SJSA1 (cell line): Measurements from ENCODE around the gene TRUB1. TPM values are rescaled to one million over a fixed set of nuclear protein-coding genes. Genes with fewer than 3 reads are reported as not detected.

Experiments
- DNase-seq, 2 experiments: peaks; one replicate each; pipeline ENCODE4 v3.0.0-alpha.2; 2015 to 2020; ENCODE audit warnings: low spot score in 2 of 2, low read depth in 1 of 2
- H3K27ac ChIP-seq: fragments of 250-450 bp; sonication (Bioruptor Pico); 2 replicates; pipeline ENCODE4 v1.5.1; 2020; ENCODE audit warnings: mild to moderate bottlenecking, moderate library complexity
- H3K27me3 ChIP-seq: fragments of 250-450 bp; sonication (Bioruptor Pico); replicated peaks from 2 replicates; pipeline ENCODE4 v1.5.1; 2020; ENCODE audit warnings: mild to moderate bottlenecking, moderate library complexity
- H3K36me3 ChIP-seq: fragments of 250-450 bp; sonication (Bioruptor Pico); 2 replicates; pipeline ENCODE4 v1.5.1; 2020; ENCODE audit warnings: mild to moderate bottlenecking
- H3K4me1 ChIP-seq: fragments of 250-450 bp; sonication (Bioruptor Pico); replicated peaks from 2 replicates; pipeline ENCODE4 v1.6.1; 2021; ENCODE audit warnings: mild to moderate bottlenecking
- H3K4me3 ChIP-seq: fragments of 250-450 bp; sonication (Bioruptor Pico); 2 replicates; pipeline ENCODE4 v1.5.1; 2020; ENCODE audit warnings: mild to moderate bottlenecking
- H3K9me3 ChIP-seq: fragments of 250-450 bp; sonication (Bioruptor Pico); replicated peaks from 2 replicates; pipeline ENCODE4 v1.5.1; 2020; ENCODE audit warnings: mild to moderate bottlenecking
- total RNA-seq: library from RNA; depleted of rRNA; stranded (reverse); fragments of >200 nt; shearing (Covaris generic); gene quantifications from 2 replicates; pipeline ENCODE4 v1.2.3, GENCODE V29; 2014

The TRUB1 gene
- total RNA-seq, 1 experiment from 2014 or later: 55.9 TPM

GRCh38 chr10:114973306-114973705 lies 35.3 kb downstream of the TRUB1 start:
- Histone ChIP-seq H3K27ac (no peak overlapping the region), H3K27me3 (no peaks in the 10 kb centered on the region), H3K9me3 (no peaks in the 10 kb centered on the region), H3K4me1 (peaks cover 9% of the 10 kb centered on the region; the same call in 1 of the 2 replicates), H3K36me3 (peaks cover 12% of the 10 kb centered on the region; the same call in 1 of the 2 replicates), H3K4me3 (no peak overlapping the region)
- no peak for DNase-seq

- DNase-seq: no peak
- H3K9me3 ChIP-seq: no peaks in the 10 kb centered on the region
- H3K27ac ChIP-seq: no peak overlapping the region
- no peak overlapping the region for H3K4me3 ChIP-seq
- no peaks in the 10 kb centered on the region for H3K27me3 ChIP-seq
- peaks cover 12% of the 10 kb centered on the region; the same call in 1 of the 2 replicates for H3K36me3 ChIP-seq
- H3K4me1 ChIP-seq: peaks cover 9% of the 10 kb centered on the region; the same call in 1 of the 2 replicates
Observed at GRCh38 chr10:114973997-114974396, 36.0 kb downstream of the TRUB1 start.

- Histone ChIP-seq H3K27me3 (no peaks in the 10 kb centered on the region), H3K4me1 (peaks cover 9% of the 10 kb centered on the region; the same call in 1 of the 2 replicates), H3K4me3 (no peak overlapping the region), H3K27ac (no peak overlapping the region), H3K9me3 (no peaks in the 10 kb centered on the region), H3K36me3 (peaks cover 12% of the 10 kb centered on the region; the same call in 1 of the 2 replicates)
- no peak for DNase-seq
Observed at GRCh38 chr10:114974625-114975024, 36.6 kb downstream of the TRUB1 start.

GRCh38 chr10:114975091-114975490 lies 37.1 kb downstream of the TRUB1 start:
- no peak for DNase-seq
- Histone ChIP-seq H3K27me3 (no peaks in the 10 kb centered on the region), H3K4me1 (peaks cover 9% of the 10 kb centered on the region; the same call in 1 of the 2 replicates), H3K4me3 (no peak overlapping the region), H3K9me3 (no peaks in the 10 kb centered on the region), H3K27ac (no peak overlapping the region), H3K36me3 (peaks cover 12% of the 10 kb centered on the region; the same call in 1 of the 2 replicates)

DNA sequence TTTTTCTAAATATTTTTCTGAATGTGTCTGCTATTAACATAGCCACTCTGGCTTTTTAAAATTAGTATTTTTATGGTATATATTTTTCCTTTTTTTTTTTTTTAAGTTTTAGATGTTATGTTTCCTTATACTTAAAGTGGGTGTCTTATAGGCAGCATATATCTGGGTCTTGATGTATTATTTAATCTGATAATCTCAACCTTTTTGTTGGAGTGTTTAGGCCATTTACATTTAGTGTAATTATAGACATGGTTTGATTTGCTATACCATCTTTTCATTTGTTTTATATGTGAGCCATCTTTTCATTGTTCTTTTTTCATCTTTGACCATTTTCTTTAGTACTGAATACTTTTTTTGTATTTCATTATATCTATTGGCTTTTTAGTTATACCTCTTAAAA lies 45.0 kb downstream of the TRUB1 start:
- H3K4me3 ChIP-seq: no peak overlapping the region
- H3K27me3 ChIP-seq: no peaks in the 10 kb centered on the region
- no peak overlapping the region for H3K27ac ChIP-seq
- H3K4me1 ChIP-seq: peaks cover 3% of the 10 kb centered on the region; the same call in 1 of the 2 replicates
- H3K9me3 ChIP-seq: peaks cover 16% of the 10 kb centered on the region
- no peak for DNase-seq
- H3K36me3 ChIP-seq: peaks cover 4% of the 10 kb centered on the region

GRCh38 chr10:114987995-114988394 lies 50.0 kb downstream of the TRUB1 start:
- H3K9me3 ChIP-seq: peaks cover 14% of the 10 kb centered on the region
- DNase-seq: peak in 1 of 2 experiments; percentile 20
- H3K36me3 ChIP-seq: peaks cover 4% of the 10 kb centered on the region
- H3K27ac ChIP-seq: no peak overlapping the region
- H3K4me3 ChIP-seq: no peak overlapping the region
- no peaks in the 10 kb centered on the region for H3K27me3 ChIP-seq
- peaks cover 7% of the 10 kb centered on the region; the same call in 1 of the 2 replicates for H3K4me1 ChIP-seq

- Histone ChIP-seq H3K27me3 (no peaks in the 10 kb centered on the region), H3K27ac (no peak overlapping the region), H3K4me3 (no peak overlapping the region), H3K36me3 (no peaks in the 10 kb centered on the region), H3K4me1 (peaks cover 20% of the 10 kb centered on the region), H3K9me3 (no peaks in the 10 kb centered on the region)
- DNase-seq: no peak
Observed at GRCh38 chr10:114990586-114990985, 52.6 kb downstream of the TRUB1 start.

- Histone ChIP-seq H3K27me3 (no peaks in the 10 kb centered on the region), H3K9me3 (no peaks in the 10 kb centered on the region), H3K27ac (no peak overlapping the region), H3K4me1 (peaks cover 24% of the 10 kb centered on the region), H3K36me3 (no peaks in the 10 kb centered on the region), H3K4me3 (no peak overlapping the region)
- no peak for DNase-seq
Observed at GRCh38 chr10:114990991-114991390, 53.0 kb downstream of the TRUB1 start.

DNA sequence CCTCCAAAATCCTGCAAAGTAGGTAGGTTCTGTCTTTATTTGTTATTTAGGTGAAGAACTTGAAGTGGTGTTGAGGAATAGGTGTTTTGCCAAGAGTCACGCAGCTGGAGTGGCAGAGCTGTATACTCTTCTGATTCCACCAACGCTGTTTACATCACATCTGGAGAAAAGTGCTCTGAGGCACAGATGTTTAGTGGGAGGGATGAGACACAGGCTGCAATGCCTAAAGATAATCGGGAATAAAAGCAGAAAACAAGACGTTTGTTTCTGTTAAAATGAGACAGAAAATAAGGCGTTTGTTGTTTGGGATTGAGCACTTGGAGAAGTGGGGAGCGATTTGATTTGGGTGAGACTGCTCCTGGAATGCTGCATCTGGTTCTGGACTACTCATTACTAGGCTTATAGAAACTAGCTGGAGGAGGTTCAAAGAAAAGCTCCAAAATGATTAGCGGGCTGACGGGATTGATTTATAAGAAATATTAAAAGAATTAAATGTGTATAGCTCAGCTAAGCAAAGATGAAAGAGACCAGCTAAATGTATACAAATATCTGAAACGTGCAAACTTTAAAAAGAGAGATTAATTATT lies 54.3 kb downstream of the TRUB1 start:
- no peaks in the 10 kb centered on the region for H3K27me3 ChIP-seq
- H3K9me3 ChIP-seq: no peaks in the 10 kb centered on the region
- H3K36me3 ChIP-seq: no peaks in the 10 kb centered on the region
- H3K4me3 ChIP-seq: no peak overlapping the region
- no peak overlapping the region for H3K27ac ChIP-seq
- H3K4me1 ChIP-seq: peaks cover 35% of the 10 kb centered on the region
- no peak for DNase-seq

GRCh38 chr10:114995468-114996247 lies 57.7 kb downstream of the TRUB1 start:
- H3K4me3 ChIP-seq: no peak overlapping the region
- no peaks in the 10 kb centered on the region for H3K9me3 ChIP-seq
- 0 out of 2 replicates have a peak, but pooled peaks cover under 1% of the 10 kb centered on the region for H3K27me3 ChIP-seq
- H3K36me3 ChIP-seq: no peaks in the 10 kb centered on the region
- peaks cover 37% of the 10 kb centered on the region for H3K4me1 ChIP-seq
- H3K27ac ChIP-seq: peak overlapping the region; percentile 87
- peak; percentile 86 to 92 for DNase-seq

DNA sequence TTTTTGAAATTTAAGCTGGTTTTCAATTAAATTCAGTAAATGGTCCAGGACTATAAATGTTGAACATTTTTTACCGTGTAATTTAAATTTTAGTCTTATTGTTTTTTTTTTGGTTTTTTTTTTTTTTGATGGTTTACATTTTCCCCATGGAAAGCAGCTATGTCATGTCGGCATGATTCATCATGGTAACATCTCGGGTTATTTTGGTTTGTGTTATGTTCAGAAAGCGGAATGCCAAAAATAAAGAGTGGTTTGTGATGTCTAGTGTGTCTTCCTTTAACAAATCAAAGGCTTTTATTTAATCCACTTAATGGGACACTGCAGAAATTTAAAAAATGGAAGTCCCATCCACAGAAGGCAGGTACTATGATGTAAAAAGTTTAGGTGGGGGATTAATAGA lies 58.5 kb downstream of the TRUB1 start:
- Histone ChIP-seq H3K27me3 (0 out of 2 replicates have a peak, but pooled peaks cover 3% of the 10 kb centered on the region), H3K4me1 (peaks cover 46% of the 10 kb centered on the region), H3K4me3 (no peak overlapping the region), H3K9me3 (no peaks in the 10 kb centered on the region), H3K27ac (peak overlapping the region; percentile 87), H3K36me3 (no peaks in the 10 kb centered on the region)
- DNase-seq: peak in 1 of 2 experiments; percentile 83

DNA sequence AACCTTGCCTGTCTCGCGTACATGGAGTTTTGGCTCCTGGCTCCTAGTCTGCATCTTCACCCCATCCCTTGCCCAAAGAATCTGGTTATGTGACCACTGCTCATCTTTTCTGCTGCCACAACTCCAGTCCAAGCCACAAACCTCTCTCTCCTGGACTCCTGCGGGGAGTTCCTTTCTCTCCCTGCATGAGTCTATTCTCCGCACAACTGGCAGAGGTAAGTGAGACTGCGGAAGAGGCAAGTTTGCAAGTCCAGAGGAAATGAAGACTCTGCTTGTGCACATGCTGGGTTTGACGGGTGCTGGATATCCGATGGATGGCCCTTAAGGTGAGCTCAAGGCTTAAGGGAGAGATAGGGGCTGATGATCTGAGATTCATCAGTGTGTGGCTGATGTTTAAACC lies 61.0 kb downstream of the TRUB1 start:
- H3K27me3 ChIP-seq: 0 out of 2 replicates have a peak, but pooled peaks cover 3% of the 10 kb centered on the region
- no peak overlapping the region for H3K4me3 ChIP-seq
- no peaks in the 10 kb centered on the region for H3K9me3 ChIP-seq
- H3K4me1 ChIP-seq: peaks cover 54% of the 10 kb centered on the region
- no peak overlapping the region for H3K27ac ChIP-seq
- no peak for DNase-seq
- no peaks in the 10 kb centered on the region for H3K36me3 ChIP-seq

DNA sequence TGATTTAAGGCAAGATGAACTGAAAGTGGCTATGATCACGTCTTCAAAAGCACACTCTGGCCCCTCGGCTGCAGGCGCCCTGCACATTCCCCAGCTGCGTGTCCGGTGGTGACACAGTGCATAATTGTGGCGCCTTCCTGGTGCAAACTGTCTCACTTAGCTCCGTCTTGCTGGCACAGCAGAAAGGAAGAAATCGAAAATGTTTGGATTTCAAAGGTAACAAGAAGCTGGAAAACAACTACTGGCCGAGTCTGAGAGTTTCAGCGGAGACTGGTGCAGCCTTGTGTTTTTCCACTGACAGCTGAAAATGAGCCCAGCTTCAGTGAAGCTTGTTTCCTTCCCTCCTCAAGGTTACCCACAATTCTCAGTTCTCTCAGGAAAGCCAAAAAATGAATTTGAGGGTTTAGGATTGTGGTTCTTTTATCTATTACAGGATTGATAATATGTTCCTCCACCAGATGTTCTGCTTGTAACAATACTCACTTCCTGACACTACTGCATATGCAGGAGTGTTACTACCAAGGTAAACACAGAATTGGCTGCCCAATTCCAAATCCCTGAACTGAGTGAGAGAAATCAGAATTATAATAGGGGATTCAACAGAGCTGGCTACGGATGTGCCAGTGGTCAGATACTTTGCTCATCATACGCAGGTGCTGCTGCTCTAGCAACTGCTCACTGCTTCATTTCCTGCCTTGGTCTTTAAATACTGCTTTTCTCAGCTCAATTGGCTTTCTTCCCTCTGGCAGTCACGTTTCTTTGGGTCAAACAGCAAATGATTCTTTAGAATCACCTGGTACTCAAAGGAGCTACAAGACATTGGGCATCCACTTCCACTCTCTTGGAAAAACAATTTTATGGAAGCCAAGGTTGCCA lies 63.7 kb downstream of the TRUB1 start:
- H3K4me1 ChIP-seq: peaks cover 32% of the 10 kb centered on the region
- peak overlapping the region; percentile 17 for H3K4me3 ChIP-seq
- peak; percentile 67 to 82 for DNase-seq
- H3K27me3 ChIP-seq: 0 out of 2 replicates have a peak, but pooled peaks cover 3% of the 10 kb centered on the region
- H3K36me3 ChIP-seq: no peaks in the 10 kb centered on the region
- peak overlapping the region; percentile 85 for H3K27ac ChIP-seq
- no peaks in the 10 kb centered on the region for H3K9me3 ChIP-seq
